ENCODE results near the gene CD3E.
A peak's percentile ranks its signal among the peaks of the same experiment; 100 is the strongest.

CD3E gene

GRCh38 chr11:118343981-118344515 is 39.5 kb downstream of the CD3E start, which contains the start of gene CD3G:
CD3G (plus strand) TSS chr11:118344344; CDS start chr11:118344424, 80 bp downstream.
- DNase-seq (ENCODE audit: extremely low spot score) = no peak
- TF ChIP-seq ARNT (IDR thresholded peaks at IDR 0.05) (no peak), BHLHE40 (IDR thresholded peaks at IDR 0.05; ENCODE audit: borderline replicate concordance) (no peak), FOXK2 (IDR thresholded peaks at IDR 0.05) (no peak), PKNOX1 (IDR thresholded peaks at IDR 0.05) (no peak), FOXM1 (IDR thresholded peaks at IDR 0.05; ENCODE audit: borderline replicate concordance) (no peak), ZNF384 (IDR thresholded peaks at IDR 0.05) (no peak), SUZ12 (IDR thresholded peaks at IDR 0.05) (no peak), FOXA1 (IDR thresholded peaks at IDR 0.05) (no peak)
- POLR2A ChIA-PET = no interaction called here
- CTCF ChIA-PET = no interaction called here

GRCh38 chr11:118349475-118349874 is 44.9 kb downstream of the CD3E start:
- ChIA-PET CTCF (no interaction called here), POLR2A (no interaction called here)
- TF ChIP-seq ELF4 (IDR thresholded peaks at IDR 0.05) (no peak), TARDBP (IDR thresholded peaks at IDR 0.05) (no peak), CTBP1 (IDR thresholded peaks at IDR 0.05; ENCODE audit: borderline replicate concordance) (no peak), FOXK2 (IDR thresholded peaks at IDR 0.05) (no peak), L3MBTL2 (conservative IDR thresholded peaks at IDR 0.05) (no peak), FOXA1 (IDR thresholded peaks at IDR 0.05) (no peak)
- DNase-seq (ENCODE audit: extremely low spot score) = no peak

GRCh38 chr11:118353084-118353710 is 48.7 kb downstream of the CD3E start:
- ChIA-PET CTCF (interaction anchor here (1.0 to 1.1 kb wide), 3 partner anchors 11 to 153 kb away, joined by 3 to 16 read pairs (median 4); partner anchors contain the start of gene CD3D), POLR2A (no interaction called here)
- no peak for DNase-seq (ENCODE audit: extremely low spot score)
- peak; percentile 91 for TF ChIP-seq ZNF384 (IDR thresholded peaks at IDR 0.05)
- no peak for TF ChIP-seq FOXK2 (IDR thresholded peaks at IDR 0.05)

GRCh38 chr11:118358071-118358470 is 53.5 kb downstream of the CD3E start:
- POLR2A ChIA-PET = no interaction called here
- TF ChIP-seq PKNOX1 (IDR thresholded peaks at IDR 0.05) (no peak), FOXK2 (IDR thresholded peaks at IDR 0.05) (no peak), ARNT (IDR thresholded peaks at IDR 0.05) (no peak), SUZ12 (IDR thresholded peaks at IDR 0.05) (no peak), L3MBTL2 (conservative IDR thresholded peaks at IDR 0.05) (no peak), ZNF384 (IDR thresholded peaks at IDR 0.05) (no peak), NFRKB (IDR thresholded peaks at IDR 0.05) (no peak), FOXM1 (IDR thresholded peaks at IDR 0.05; ENCODE audit: borderline replicate concordance) (no peak), BHLHE40 (IDR thresholded peaks at IDR 0.05; ENCODE audit: borderline replicate concordance) (no peak), HDGF (IDR thresholded peaks at IDR 0.05; ENCODE audit: borderline replicate concordance) (no peak), LEF1 (IDR thresholded peaks at IDR 0.05; ENCODE audit: borderline replicate concordance) (no peak)
- DNase-seq (ENCODE audit: extremely low spot score) = no peak
- CTCF ChIA-PET = no interaction called here

GRCh38 chr11:118359295-118359958 is 54.9 kb downstream of the CD3E start, which contains the start of gene UBE4A:
UBE4A (plus strand) TSS chr11:118359600; CDS start chr11:118365081, 5,481 bp downstream.
- ChIA-PET POLR2A (interaction anchor here (0.6 to 1.2 kb wide), 8 partner anchors 8 to 179 kb away, joined by 3 read pairs; no protein-coding TSS in a partner anchor), CTCF (no interaction called here)
- TF ChIP-seq PKNOX1 (IDR thresholded peaks at IDR 0.05) = 0 out of 2 replicates have a peak, but pooled peaks have one; percentile 6
- TF ChIP-seq HDGF (IDR thresholded peaks at IDR 0.05; ENCODE audit: borderline replicate concordance) = no peak
- peak; percentile 81 for TF ChIP-seq ELF4 (IDR thresholded peaks at IDR 0.05)
- peak; percentile 52 for TF ChIP-seq L3MBTL2 (conservative IDR thresholded peaks at IDR 0.05)
- peak; percentile 96 for DNase-seq (ENCODE audit: extremely low spot score)

GRCh38 chr11:118364956-118365615 is 60.6 kb downstream of the CD3E start:
- DNase-seq (ENCODE audit: extremely low spot score) = no peak
- TF ChIP-seq L3MBTL2 (conservative IDR thresholded peaks at IDR 0.05) (no peak), FOXK2 (IDR thresholded peaks at IDR 0.05) (no peak), ZNF384 (IDR thresholded peaks at IDR 0.05) (no peak)
- ChIA-PET POLR2A (no interaction called here), CTCF (no interaction called here)

Measured in HEK293T (cell line).